GM23338 (cell line): ENCODE data around the gene YPEL1. TPM values are rescaled to one million over a fixed set of nuclear protein-coding genes. Genes with fewer than 3 reads are reported as not detected.
A peak's percentile ranks its signal among the peaks of the same experiment; 100 is the strongest.

Source experiments
- ATAC-seq: fragments of 200-7000 bp; cut with Tn5 transposase; 3 replicates; pipeline ENCODE4 v1.9.1; 2020
- DNase-seq: peaks from one replicate; pipeline ENCODE4 v3.0.0-alpha.2; 2015; ENCODE audit warnings: low spot score
- H2AFZ ChIP-seq: fragments of 200-600 bp; sonication (generic); 2 replicates; pipeline ENCODE4 v1.8.0; 2016; ENCODE audit warnings: antibody characterized with exemption, mild to moderate bottlenecking, moderate library complexity
- H3F3A ChIP-seq: fragments of 200-600 bp; sonication (generic); replicated peaks from 2 replicates; pipeline ENCODE4 v1.8.0; 2017; ENCODE audit warnings: antibody characterized with exemption, mixed run types, low read depth
- H3K27ac ChIP-seq: fragments of 200-600 bp; sonication (generic); 2 replicates; pipeline ENCODE4 v1.6.1; 2016; ENCODE audit warnings: low read depth
- H3K27me3 ChIP-seq: fragments of 200-600 bp; sonication (generic); 2 replicates; pipeline ENCODE4 v1.8.0; 2016; ENCODE audit warnings: mild to moderate bottlenecking, mixed run types, moderate library complexity; ENCODE audit not compliant: insufficient read depth
- H3K36me3 ChIP-seq: fragments of 200-600 bp; sonication (generic); 2 replicates; pipeline ENCODE4 v1.8.0; 2016; ENCODE audit warnings: mild to moderate bottlenecking; ENCODE audit not compliant: insufficient read depth
- H3K4me1 ChIP-seq: fragments of 200-600 bp; sonication (generic); 2 replicates; pipeline ENCODE4 v1.8.0; 2016; ENCODE audit warnings: mild to moderate bottlenecking, moderate library complexity; ENCODE audit not compliant: insufficient read depth
- H3K4me2 ChIP-seq: fragments of 200-600 bp; sonication (generic); 2 replicates; pipeline ENCODE4 v1.7.1; 2017; ENCODE audit warnings: mixed run types
- H3K4me3 ChIP-seq: fragments of 200-600 bp; sonication (generic); 2 replicates; pipeline ENCODE4 v1.6.1; 2016; ENCODE audit warnings: mixed run types
- H3K79me2 ChIP-seq: fragments of 200-600 bp; sonication (generic); replicated peaks from 2 replicates; pipeline ENCODE4 v1.8.0; 2017; ENCODE audit warnings: mild to moderate bottlenecking; ENCODE audit not compliant: insufficient read depth
- H3K9me2 ChIP-seq: fragments of 200-600 bp; sonication (generic); 2 replicates; pipeline ENCODE4 v1.8.0; 2017; ENCODE audit not compliant: insufficient read depth
- H4K20me1 ChIP-seq: fragments of 200-600 bp; sonication (generic); replicated peaks from 2 replicates; pipeline ENCODE4 v1.8.0; 2017; ENCODE audit warnings: mild to moderate bottlenecking; ENCODE audit not compliant: insufficient read depth
- H3K27ac Mint-ChIP-seq: 2 replicates; pipeline ENCODE4 v1.8.0; 2020; ENCODE audit warnings: inconsistent platforms, mild to moderate bottlenecking, moderate library complexity, mixed read lengths
- H3K27me3 Mint-ChIP-seq: 3 replicates; pipeline ENCODE4 v1.8.0; 2022; ENCODE audit warnings: low read depth, mild to moderate bottlenecking, moderate library complexity, mixed read lengths, inconsistent platforms; ENCODE audit not compliant: insufficient read depth, poor library complexity
- H3K36me3 Mint-ChIP-seq: 3 replicates; pipeline ENCODE4 v1.8.0; 2021; ENCODE audit warnings: low read depth, mild to moderate bottlenecking, inconsistent platforms, moderate library complexity, mixed read lengths
- H3K4me1 Mint-ChIP-seq: 3 replicates; pipeline ENCODE4 v1.8.0; 2020; ENCODE audit warnings: mild to moderate bottlenecking, inconsistent platforms, mixed read lengths
- H3K4me3 Mint-ChIP-seq: 3 replicates; pipeline ENCODE4 v1.8.0; 2021; ENCODE audit warnings: moderate library complexity, mild to moderate bottlenecking, inconsistent platforms, mixed read lengths
- H3K9me3 Mint-ChIP-seq: 3 replicates; pipeline ENCODE4 v1.8.0; 2020; ENCODE audit warnings: moderate library complexity, mild to moderate bottlenecking, inconsistent platforms, mixed read lengths
- CREB1 ChIP-seq: fragments of 250-450 bp; sonication (Bioruptor Pico); IDR thresholded peaks from 2 replicates; pipeline ENCODE4 v1.5.0; 2020; ENCODE audit warnings: low read depth, mild to moderate bottlenecking, moderate library complexity
- EZH2 ChIP-seq: fragments of 200-600 bp; sonication (generic); IDR thresholded peaks from one replicate; pipeline ENCODE4 v1.8.0; 2017; ENCODE audit warnings: antibody characterized with exemption, mild to moderate bottlenecking, low read depth; ENCODE audit not compliant: unreplicated experiment
- EZH2phosphoT487 ChIP-seq: fragments of 200-600 bp; sonication (generic); IDR thresholded peaks from one replicate; pipeline ENCODE4 v1.8.1; 2018; ENCODE audit warnings: antibody characterized with exemption; ENCODE audit not compliant: unreplicated experiment
- JUNB ChIP-seq: IDR thresholded peaks from one replicate; pipeline ENCODE4 v1.6.1; 2016; ENCODE audit warnings: antibody characterized with exemption; ENCODE audit not compliant: unreplicated experiment
- NANOG ChIP-seq: IDR thresholded peaks from 2 replicates; pipeline ENCODE4 v1.6.1; 2016; ENCODE audit warnings: antibody characterized with exemption, borderline replicate concordance
- POLR2AphosphoS5 ChIP-seq: IDR thresholded peaks from 2 replicates; pipeline ENCODE4 v1.6.1; 2016; ENCODE audit warnings: antibody characterized with exemption, low read depth
- STAT1 ChIP-seq: IDR thresholded peaks from one replicate; pipeline ENCODE4 v1.6.1; 2016; ENCODE audit warnings: antibody characterized with exemption; ENCODE audit not compliant: unreplicated experiment
- ZNF114 ChIP-seq: fragments of 250-450 bp; sonication (Bioruptor Pico); IDR thresholded peaks from 2 replicates; pipeline ENCODE4 v1.5.0; 2020; ENCODE audit warnings: mild to moderate bottlenecking, moderate library complexity
- ZNF331 ChIP-seq: fragments of 250-450 bp; sonication (Bioruptor Pico); IDR thresholded peaks from 2 replicates; pipeline ENCODE4 v1.5.0; 2020; ENCODE audit warnings: low read depth, mild to moderate bottlenecking, moderate library complexity
- polyA plus RNA-seq: library from polyadenylated mRNA; unstranded; fragments of >200 nt; fragmentation: Nextera tagmentation; extraction: Ambion mirVana; gene quantifications from 2 replicates; pipeline ENCODE4 v1.2.1, GENCODE V29; 2016
- total RNA-seq: library from RNA; depleted of rRNA; stranded (reverse); fragments of >200 nt; shearing (Covaris generic); gene quantifications from 2 replicates; pipeline ENCODE4 v1.2.3, GENCODE V29; 2014
- TF ChIP-seq, protein P1 (sequence below): fragments of 250-450 bp; sonication (Bioruptor Pico); IDR thresholded peaks from 2 replicates; pipeline ENCODE4 v1.5.0; 2020; ENCODE audit warnings: mild to moderate bottlenecking, moderate library complexity
- TF ChIP-seq, protein P2 (sequence below): IDR thresholded peaks from one replicate; pipeline ENCODE4 v1.6.1; 2018; ENCODE audit warnings: antibody characterized with exemption; ENCODE audit not compliant: unreplicated experiment
- TF ChIP-seq, protein P3 (sequence below), 2 experiments: fragments of 200-600 bp in 1 of 2; sonication (generic) in 1 of 2; conservative IDR thresholded peaks; 2 replicates each; pipeline versions ENCODE4 v1.5.1 to v1.6.1; 2016 to 2017; ENCODE audit warnings: antibody characterized with exemption in 2 of 2, low read depth in 2 of 2, mild to moderate bottlenecking in 2 of 2, moderate library complexity in 1 of 2
- TF ChIP-seq, protein P4 (sequence below): IDR thresholded peaks from 2 replicates; pipeline ENCODE4 v1.6.1; 2016; ENCODE audit warnings: antibody characterized with exemption

YPEL1 gene
- total and polyA plus RNA-seq, 2 experiments from 2014 or later, result 4.4 to 6.0 TPM

DNA sequence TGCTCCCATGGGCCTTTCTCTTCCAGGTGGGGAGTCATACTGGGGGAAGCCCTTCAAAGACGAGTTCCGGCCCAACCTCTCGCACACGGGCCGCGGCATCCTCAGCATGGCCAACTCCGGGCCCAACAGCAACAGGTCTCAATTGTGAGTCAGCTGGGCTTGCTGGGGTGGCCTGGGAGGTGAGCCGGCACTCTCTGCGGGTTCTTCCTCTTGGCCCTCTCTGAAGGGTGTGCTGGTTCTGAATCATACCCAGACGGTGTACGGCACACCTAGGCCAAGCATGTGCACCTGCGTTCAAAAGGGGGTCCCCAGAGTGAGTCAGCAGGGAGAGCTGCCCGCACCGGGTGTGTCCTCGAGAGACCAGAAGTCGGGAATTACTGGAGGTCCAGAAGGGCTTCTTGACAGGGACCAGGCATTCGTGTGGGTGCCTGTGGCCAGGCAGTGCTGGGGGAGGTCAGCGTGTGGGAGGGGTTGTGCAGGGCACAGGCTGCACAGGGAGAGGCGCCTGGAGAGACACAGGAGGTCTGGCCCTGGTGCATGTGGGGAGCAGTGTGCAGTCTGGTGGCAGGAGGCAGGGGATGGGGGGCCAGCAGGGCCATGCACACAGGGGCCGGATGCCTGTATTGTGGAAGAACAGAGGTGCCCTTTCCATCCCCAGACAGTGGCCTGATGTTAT is 46.8 kb downstream of the YPEL1 start:
- H3K27ac Mint-ChIP-seq, result 0 out of 2 replicates have a peak overlapping the region, but pooled peaks have one; percentile 36
- H3K9me2 ChIP-seq, result no peaks in the 10 kb centered on the region
- H3F3A ChIP-seq, result no peaks in the 10 kb centered on the region
- no peaks in the 10 kb centered on the region for H3K4me1 ChIP-seq
- H3K4me1 Mint-ChIP-seq, result no peaks in the 10 kb centered on the region
- peaks cover 9% of the 10 kb centered on the region for H3K27me3 Mint-ChIP-seq
- H3K79me2 ChIP-seq, result no peaks in the 10 kb centered on the region
- no peaks in the 10 kb centered on the region for H3K27me3 ChIP-seq
- DNase-seq (no peak), ATAC-seq (no peak)
- H3K27ac ChIP-seq, result no peak overlapping the region
- H3K9me3 Mint-ChIP-seq, result no peaks in the 10 kb centered on the region
- 0 out of 2 replicates have a peak, but pooled peaks cover 4% of the 10 kb centered on the region for H3K36me3 ChIP-seq
- no peak for TF ChIP-seq EZH2phosphoT487
- no peak for TF ChIP-seq CREB1 (CRISPR knock-in tag)
- TF ChIP-seq EZH2, result no peak
- TF ChIP-seq, protein P1, sequence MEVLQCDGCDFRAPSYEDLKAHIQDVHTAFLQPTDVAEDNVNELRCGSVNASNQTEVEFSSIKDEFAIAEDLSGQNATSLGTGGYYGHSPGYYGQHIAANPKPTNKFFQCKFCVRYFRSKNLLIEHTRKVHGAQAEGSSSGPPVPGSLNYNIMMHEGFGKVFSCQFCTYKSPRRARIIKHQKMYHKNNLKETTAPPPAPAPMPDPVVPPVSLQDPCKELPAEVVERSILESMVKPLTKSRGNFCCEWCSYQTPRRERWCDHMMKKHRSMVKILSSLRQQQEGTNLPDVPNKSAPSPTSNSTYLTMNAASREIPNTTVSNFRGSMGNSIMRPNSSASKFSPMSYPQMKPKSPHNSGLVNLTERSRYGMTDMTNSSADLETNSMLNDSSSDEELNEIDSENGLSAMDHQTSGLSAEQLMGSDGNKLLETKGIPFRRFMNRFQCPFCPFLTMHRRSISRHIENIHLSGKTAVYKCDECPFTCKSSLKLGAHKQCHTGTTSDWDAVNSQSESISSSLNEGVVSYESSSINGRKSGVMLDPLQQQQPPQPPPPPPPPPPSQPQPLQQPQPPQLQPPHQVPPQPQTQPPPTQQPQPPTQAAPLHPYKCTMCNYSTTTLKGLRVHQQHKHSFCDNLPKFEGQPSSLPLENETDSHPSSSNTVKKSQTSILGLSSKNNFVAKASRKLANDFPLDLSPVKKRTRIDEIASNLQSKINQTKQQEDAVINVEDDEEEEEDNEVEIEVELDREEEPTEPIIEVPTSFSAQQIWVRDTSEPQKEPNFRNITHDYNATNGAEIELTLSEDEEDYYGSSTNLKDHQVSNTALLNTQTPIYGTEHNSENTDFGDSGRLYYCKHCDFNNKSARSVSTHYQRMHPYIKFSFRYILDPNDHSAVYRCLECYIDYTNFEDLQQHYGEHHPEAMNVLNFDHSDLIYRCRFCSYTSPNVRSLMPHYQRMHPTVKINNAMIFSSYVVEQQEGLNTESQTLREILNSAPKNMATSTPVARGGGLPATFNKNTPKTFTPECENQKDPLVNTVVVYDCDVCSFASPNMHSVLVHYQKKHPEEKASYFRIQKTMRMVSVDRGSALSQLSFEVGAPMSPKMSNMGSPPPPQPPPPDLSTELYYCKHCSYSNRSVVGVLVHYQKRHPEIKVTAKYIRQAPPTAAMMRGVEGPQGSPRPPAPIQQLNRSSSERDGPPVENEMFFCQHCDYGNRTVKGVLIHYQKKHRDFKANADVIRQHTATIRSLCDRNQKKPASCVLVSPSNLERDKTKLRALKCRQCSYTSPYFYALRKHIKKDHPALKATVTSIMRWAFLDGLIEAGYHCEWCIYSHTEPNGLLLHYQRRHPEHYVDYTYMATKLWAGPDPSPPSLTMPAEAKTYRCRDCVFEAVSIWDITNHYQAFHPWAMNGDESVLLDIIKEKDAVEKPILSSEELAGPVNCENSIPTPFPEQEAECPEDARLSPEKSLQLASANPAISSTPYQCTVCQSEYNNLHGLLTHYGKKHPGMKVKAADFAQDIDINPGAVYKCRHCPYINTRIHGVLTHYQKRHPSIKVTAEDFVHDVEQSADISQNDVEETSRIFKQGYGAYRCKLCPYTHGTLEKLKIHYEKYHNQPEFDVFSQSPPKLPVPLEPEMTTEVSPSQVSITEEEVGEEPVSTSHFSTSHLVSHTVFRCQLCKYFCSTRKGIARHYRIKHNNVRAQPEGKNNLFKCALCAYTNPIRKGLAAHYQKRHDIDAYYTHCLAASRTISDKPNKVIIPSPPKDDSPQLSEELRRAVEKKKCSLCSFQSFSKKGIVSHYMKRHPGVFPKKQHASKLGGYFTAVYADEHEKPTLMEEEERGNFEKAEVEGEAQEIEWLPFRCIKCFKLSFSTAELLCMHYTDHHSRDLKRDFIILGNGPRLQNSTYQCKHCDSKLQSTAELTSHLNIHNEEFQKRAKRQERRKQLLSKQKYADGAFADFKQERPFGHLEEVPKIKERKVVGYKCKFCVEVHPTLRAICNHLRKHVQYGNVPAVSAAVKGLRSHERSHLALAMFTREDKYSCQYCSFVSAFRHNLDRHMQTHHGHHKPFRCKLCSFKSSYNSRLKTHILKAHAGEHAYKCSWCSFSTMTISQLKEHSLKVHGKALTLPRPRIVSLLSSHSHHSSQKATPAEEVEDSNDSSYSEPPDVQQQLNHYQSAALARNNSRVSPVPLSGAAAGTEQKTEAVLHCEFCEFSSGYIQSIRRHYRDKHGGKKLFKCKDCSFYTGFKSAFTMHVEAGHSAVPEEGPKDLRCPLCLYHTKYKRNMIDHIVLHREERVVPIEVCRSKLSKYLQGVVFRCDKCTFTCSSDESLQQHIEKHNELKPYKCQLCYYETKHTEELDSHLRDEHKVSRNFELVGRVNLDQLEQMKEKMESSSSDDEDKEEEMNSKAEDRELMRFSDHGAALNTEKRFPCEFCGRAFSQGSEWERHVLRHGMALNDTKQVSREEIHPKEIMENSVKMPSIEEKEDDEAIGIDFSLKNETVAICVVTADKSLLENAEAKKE (CRISPR knock-in tag), result no peak
- TF ChIP-seq ZNF114 (CRISPR knock-in tag), result no peak
- TF ChIP-seq, protein P2, sequence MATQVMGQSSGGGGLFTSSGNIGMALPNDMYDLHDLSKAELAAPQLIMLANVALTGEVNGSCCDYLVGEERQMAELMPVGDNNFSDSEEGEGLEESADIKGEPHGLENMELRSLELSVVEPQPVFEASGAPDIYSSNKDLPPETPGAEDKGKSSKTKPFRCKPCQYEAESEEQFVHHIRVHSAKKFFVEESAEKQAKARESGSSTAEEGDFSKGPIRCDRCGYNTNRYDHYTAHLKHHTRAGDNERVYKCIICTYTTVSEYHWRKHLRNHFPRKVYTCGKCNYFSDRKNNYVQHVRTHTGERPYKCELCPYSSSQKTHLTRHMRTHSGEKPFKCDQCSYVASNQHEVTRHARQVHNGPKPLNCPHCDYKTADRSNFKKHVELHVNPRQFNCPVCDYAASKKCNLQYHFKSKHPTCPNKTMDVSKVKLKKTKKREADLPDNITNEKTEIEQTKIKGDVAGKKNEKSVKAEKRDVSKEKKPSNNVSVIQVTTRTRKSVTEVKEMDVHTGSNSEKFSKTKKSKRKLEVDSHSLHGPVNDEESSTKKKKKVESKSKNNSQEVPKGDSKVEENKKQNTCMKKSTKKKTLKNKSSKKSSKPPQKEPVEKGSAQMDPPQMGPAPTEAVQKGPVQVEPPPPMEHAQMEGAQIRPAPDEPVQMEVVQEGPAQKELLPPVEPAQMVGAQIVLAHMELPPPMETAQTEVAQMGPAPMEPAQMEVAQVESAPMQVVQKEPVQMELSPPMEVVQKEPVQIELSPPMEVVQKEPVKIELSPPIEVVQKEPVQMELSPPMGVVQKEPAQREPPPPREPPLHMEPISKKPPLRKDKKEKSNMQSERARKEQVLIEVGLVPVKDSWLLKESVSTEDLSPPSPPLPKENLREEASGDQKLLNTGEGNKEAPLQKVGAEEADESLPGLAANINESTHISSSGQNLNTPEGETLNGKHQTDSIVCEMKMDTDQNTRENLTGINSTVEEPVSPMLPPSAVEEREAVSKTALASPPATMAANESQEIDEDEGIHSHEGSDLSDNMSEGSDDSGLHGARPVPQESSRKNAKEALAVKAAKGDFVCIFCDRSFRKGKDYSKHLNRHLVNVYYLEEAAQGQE, result no peak
- TF ChIP-seq, protein P3, sequence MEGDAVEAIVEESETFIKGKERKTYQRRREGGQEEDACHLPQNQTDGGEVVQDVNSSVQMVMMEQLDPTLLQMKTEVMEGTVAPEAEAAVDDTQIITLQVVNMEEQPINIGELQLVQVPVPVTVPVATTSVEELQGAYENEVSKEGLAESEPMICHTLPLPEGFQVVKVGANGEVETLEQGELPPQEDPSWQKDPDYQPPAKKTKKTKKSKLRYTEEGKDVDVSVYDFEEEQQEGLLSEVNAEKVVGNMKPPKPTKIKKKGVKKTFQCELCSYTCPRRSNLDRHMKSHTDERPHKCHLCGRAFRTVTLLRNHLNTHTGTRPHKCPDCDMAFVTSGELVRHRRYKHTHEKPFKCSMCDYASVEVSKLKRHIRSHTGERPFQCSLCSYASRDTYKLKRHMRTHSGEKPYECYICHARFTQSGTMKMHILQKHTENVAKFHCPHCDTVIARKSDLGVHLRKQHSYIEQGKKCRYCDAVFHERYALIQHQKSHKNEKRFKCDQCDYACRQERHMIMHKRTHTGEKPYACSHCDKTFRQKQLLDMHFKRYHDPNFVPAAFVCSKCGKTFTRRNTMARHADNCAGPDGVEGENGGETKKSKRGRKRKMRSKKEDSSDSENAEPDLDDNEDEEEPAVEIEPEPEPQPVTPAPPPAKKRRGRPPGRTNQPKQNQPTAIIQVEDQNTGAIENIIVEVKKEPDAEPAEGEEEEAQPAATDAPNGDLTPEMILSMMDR (conservative IDR thresholded peaks at IDR 0.05; ENCODE audit: low read depth in 2 of 2), result no peak
- TF ChIP-seq ZNF331 (CRISPR knock-in tag), result no peak
- TF ChIP-seq POLR2AphosphoS5, result no peak
- no peak for TF ChIP-seq STAT1
- TF ChIP-seq JUNB, result no peak
- TF ChIP-seq, protein P4, sequence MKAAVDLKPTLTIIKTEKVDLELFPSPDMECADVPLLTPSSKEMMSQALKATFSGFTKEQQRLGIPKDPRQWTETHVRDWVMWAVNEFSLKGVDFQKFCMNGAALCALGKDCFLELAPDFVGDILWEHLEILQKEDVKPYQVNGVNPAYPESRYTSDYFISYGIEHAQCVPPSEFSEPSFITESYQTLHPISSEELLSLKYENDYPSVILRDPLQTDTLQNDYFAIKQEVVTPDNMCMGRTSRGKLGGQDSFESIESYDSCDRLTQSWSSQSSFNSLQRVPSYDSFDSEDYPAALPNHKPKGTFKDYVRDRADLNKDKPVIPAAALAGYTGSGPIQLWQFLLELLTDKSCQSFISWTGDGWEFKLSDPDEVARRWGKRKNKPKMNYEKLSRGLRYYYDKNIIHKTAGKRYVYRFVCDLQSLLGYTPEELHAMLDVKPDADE, result no peak
- TF ChIP-seq NANOG, result no peak
- H3K4me2 ChIP-seq, result no peak overlapping the region
- H4K20me1 ChIP-seq, result peaks cover 9% of the 10 kb centered on the region; the same call in 1 of the 2 replicates
- no peak overlapping the region for H3K4me3 ChIP-seq
- no peak overlapping the region for H3K4me3 Mint-ChIP-seq
- H3K36me3 Mint-ChIP-seq, result peaks cover 18% of the 10 kb centered on the region
- no peak overlapping the region for H2AFZ ChIP-seq
